ENCODE measurements around the gene SSTR3. TPM values are rescaled to one million over a fixed set of nuclear protein-coding genes. Genes with fewer than 3 reads are reported as not detected.

The SSTR3 gene
- total and polyA plus RNA-seq, 2 experiments from 2014 or later = not detected

- no peak overlapping the region for H3K27ac ChIP-seq
- in situ Hi-C loops (cut with MboI) = no loop called here
- 59 to 68% methylated on average over 7 of the region's 7 CpGs for WGBS, 2 experiments (ENCODE audit: low coverage in 1 of 2, low lambda C conversion rate in 2 of 2, missing lambda C conversion rate in 2 of 2)
- H3K36me3 ChIP-seq (ENCODE audit: low read depth) = no peaks in the 10 kb centered on the region
- H3K4me1 ChIP-seq (ENCODE audit: insufficient read depth) = 0 out of 2 replicates have a peak, but pooled peaks cover 4% of the 10 kb centered on the region
- no peaks in the 10 kb centered on the region for H3K9me3 ChIP-seq (ENCODE audit: low read depth)
- H3K9me2 ChIP-seq (ENCODE audit: insufficient read depth) = no peaks in the 10 kb centered on the region
- no peak for TF ChIP-seq EZH2phosphoT487 (IDR thresholded peaks at IDR 0.05; ENCODE audit: insufficient read depth, low read depth)
- TF ChIP-seq EZH2 (IDR thresholded peaks at IDR 0.05; ENCODE audit: insufficient read depth, poor library complexity, severe bottlenecking) = no peak
- no peak overlapping the region for H3K4me3 ChIP-seq
- DNase-seq = no peak
- H3K79me2 ChIP-seq (ENCODE audit: insufficient read depth) = no peaks in the 10 kb centered on the region
- no peaks in the 10 kb centered on the region for H3F3A ChIP-seq (ENCODE audit: insufficient read depth)
- 0 out of 2 replicates have a peak, but pooled peaks cover 3% of the 10 kb centered on the region for H3K27me3 ChIP-seq (replicated peaks; ENCODE audit: insufficient read depth)
- no peak overlapping the region for H3K9ac ChIP-seq
- no peak overlapping the region for H2AFZ ChIP-seq
- no peaks in the 10 kb centered on the region for H4K20me1 ChIP-seq (ENCODE audit: insufficient read depth)
- H3K4me2 ChIP-seq (ENCODE audit: unreplicated experiment) = no peak overlapping the region
These were observed 3.7 kb downstream of the SSTR3 start for GRCh38 chr22:37208401-37209139.

GRCh38 chr22:37207981-37208380 lies 4.3 kb downstream of the SSTR3 start:
- TF ChIP-seq EZH2phosphoT487 (IDR thresholded peaks at IDR 0.05; ENCODE audit: insufficient read depth, low read depth) = no peak
- no peak for TF ChIP-seq EZH2 (IDR thresholded peaks at IDR 0.05; ENCODE audit: insufficient read depth, poor library complexity, severe bottlenecking)

GRCh38 chr22:37206841-37207821 lies 5.1 kb downstream of the SSTR3 start:
- WGBS, 2 experiments (ENCODE audit: low coverage in 1 of 2, low lambda C conversion rate in 2 of 2, missing lambda C conversion rate in 2 of 2) = 81 to 86% methylated on average over 57 to 70 of the region's 71 CpGs
- H3K27me3 ChIP-seq (replicated peaks; ENCODE audit: insufficient read depth) = no peaks in the 10 kb centered on the region
- 0 out of 2 replicates have a peak, but pooled peaks cover 2% of the 10 kb centered on the region for H3K4me1 ChIP-seq (ENCODE audit: insufficient read depth)
- no peaks in the 10 kb centered on the region for H3K36me3 ChIP-seq (ENCODE audit: low read depth)
- no peak overlapping the region for H3K4me2 ChIP-seq (ENCODE audit: unreplicated experiment)
- no peak overlapping the region for H3K27ac ChIP-seq
- DNase-seq = no peak
- H3K4me3 ChIP-seq = no peak overlapping the region
- no peak overlapping the region for H2AFZ ChIP-seq
- TF ChIP-seq EZH2 (IDR thresholded peaks at IDR 0.05; ENCODE audit: insufficient read depth, poor library complexity, severe bottlenecking) = no peak
- TF ChIP-seq EZH2phosphoT487 (IDR thresholded peaks at IDR 0.05; ENCODE audit: insufficient read depth, low read depth) = no peak
- no peaks in the 10 kb centered on the region for H3K9me2 ChIP-seq (ENCODE audit: insufficient read depth)
- H3K9me3 ChIP-seq (ENCODE audit: low read depth) = no peaks in the 10 kb centered on the region
- H3K9ac ChIP-seq = no peak overlapping the region
- in situ Hi-C loops (cut with MboI) = no loop called here
- H3K79me2 ChIP-seq (ENCODE audit: insufficient read depth) = no peaks in the 10 kb centered on the region
- no peaks in the 10 kb centered on the region for H3F3A ChIP-seq (ENCODE audit: insufficient read depth)
- H4K20me1 ChIP-seq (ENCODE audit: insufficient read depth) = no peaks in the 10 kb centered on the region

More at GRCh38 chr22:37207981-37208380, 4.3 kb downstream of the SSTR3 start:
- 0 out of 2 replicates have a peak, but pooled peaks cover 4% of the 10 kb centered on the region for H3K4me1 ChIP-seq (ENCODE audit: insufficient read depth)
- H3K4me2 ChIP-seq (ENCODE audit: unreplicated experiment) = no peak overlapping the region
- H3K9me3 ChIP-seq (ENCODE audit: low read depth) = no peaks in the 10 kb centered on the region
- no peaks in the 10 kb centered on the region for H3K36me3 ChIP-seq (ENCODE audit: low read depth)
- H3F3A ChIP-seq (ENCODE audit: insufficient read depth) = no peaks in the 10 kb centered on the region
- H2AFZ ChIP-seq = no peak overlapping the region
- H3K9ac ChIP-seq = no peak overlapping the region
- H3K27me3 ChIP-seq (replicated peaks; ENCODE audit: insufficient read depth) = 0 out of 2 replicates have a peak, but pooled peaks cover 1% of the 10 kb centered on the region
- no peaks in the 10 kb centered on the region for H4K20me1 ChIP-seq (ENCODE audit: insufficient read depth)
- WGBS, 2 experiments (ENCODE audit: low coverage in 1 of 2, low lambda C conversion rate in 2 of 2, missing lambda C conversion rate in 2 of 2) = 70 to 82% methylated on average over 7 of the region's 7 CpGs
- no peak overlapping the region for H3K4me3 ChIP-seq
- H3K9me2 ChIP-seq (ENCODE audit: insufficient read depth) = no peaks in the 10 kb centered on the region
- H3K27ac ChIP-seq = no peak overlapping the region
- in situ Hi-C loops (cut with MboI) = no loop called here
- H3K79me2 ChIP-seq (ENCODE audit: insufficient read depth) = no peaks in the 10 kb centered on the region
- DNase-seq = no peak

- Histone ChIP-seq H3K79me2 (ENCODE audit: insufficient read depth) (no peaks in the 10 kb centered on the region), H3K9me2 (ENCODE audit: insufficient read depth) (no peaks in the 10 kb centered on the region), H2AFZ (no peak overlapping the region), H4K20me1 (ENCODE audit: insufficient read depth) (no peaks in the 10 kb centered on the region), H3K9ac (no peak overlapping the region), H3K36me3 (ENCODE audit: low read depth) (no peaks in the 10 kb centered on the region), H3K27ac (no peak overlapping the region), H3K9me3 (ENCODE audit: low read depth) (no peaks in the 10 kb centered on the region), H3F3A (ENCODE audit: insufficient read depth) (no peaks in the 10 kb centered on the region), H3K27me3 (replicated peaks; ENCODE audit: insufficient read depth) (no peaks in the 10 kb centered on the region), H3K4me3 (no peak overlapping the region), H3K4me1 (ENCODE audit: insufficient read depth) (no peaks in the 10 kb centered on the region), H3K4me2 (ENCODE audit: unreplicated experiment) (no peak overlapping the region)
- no peak for DNase-seq
- 86 to 90% methylated on average over 10 to 16 of the region's 16 CpGs for WGBS, 2 experiments (ENCODE audit: low coverage in 1 of 2, low lambda C conversion rate in 2 of 2, missing lambda C conversion rate in 2 of 2)
- in situ Hi-C loops (cut with MboI) = no loop called here
- TF ChIP-seq EZH2 (IDR thresholded peaks at IDR 0.05; ENCODE audit: insufficient read depth, poor library complexity, severe bottlenecking) = no peak
- TF ChIP-seq EZH2phosphoT487 (IDR thresholded peaks at IDR 0.05; ENCODE audit: insufficient read depth, low read depth) = no peak
These were observed 6.0 kb downstream of the SSTR3 start for GRCh38 chr22:37206118-37206840.

Measured in GM23248 (cell line).